Astrocyte of the cerebellum (primary cell): ENCODE measurements around the gene RCOR1.

Experiments used
- DNase-seq: peaks from one replicate; pipeline ENCODE4 v3.0.0-alpha.2; 2011; ENCODE audit warnings: low read depth
- H3K4me3 ChIP-seq: 2 replicates; pipeline ENCODE4 v1.5.1; 2011; ENCODE audit warnings: mild to moderate bottlenecking, low read depth, low read length, moderate library complexity
- CTCF ChIP-seq: IDR thresholded peaks from 2 replicates; pipeline ENCODE4 v1.5.1; 2012; ENCODE audit warnings: low read length, low read depth, moderate library complexity, mild to moderate bottlenecking; ENCODE audit errors: missing control alignments
- in situ Hi-C: cut with HindIII; loops from 2 replicates; pipeline ENCODE4 v1.10.0; 2017; ENCODE audit warnings: low sequenced_read_pairs

Gene RCOR1

GRCh38 chr14:102560458-102561261 lies 31.8 kb upstream of the RCOR1 start:
- H3K4me3 ChIP-seq = no peak overlapping the region
- TF ChIP-seq CTCF = no peak
- in situ Hi-C loops = no loop called here
- no peak for DNase-seq

- DNase-seq = no peak
- TF ChIP-seq CTCF = no peak
- H3K4me3 ChIP-seq = no peak overlapping the region
- in situ Hi-C loops = no loop called here
These were observed 27.0 kb upstream of the RCOR1 start for GRCh38 chr14:102565331-102565887.

GRCh38 chr14:102565959-102566358 lies 26.5 kb upstream of the RCOR1 start:
- TF ChIP-seq CTCF = no peak
- H3K4me3 ChIP-seq = no peak overlapping the region
- no peak for DNase-seq
- in situ Hi-C loops = no loop called here

GRCh38 chr14:102568115-102568614 lies 24.3 kb upstream of the RCOR1 start:
- in situ Hi-C loops = no loop called here
- no peak for DNase-seq
- TF ChIP-seq CTCF = no peak
- no peak overlapping the region for H3K4me3 ChIP-seq

GRCh38 chr14:102570334-102570995 lies 22.0 kb upstream of the RCOR1 start:
- TF ChIP-seq CTCF = no peak
- DNase-seq = no peak
- H3K4me3 ChIP-seq = no peak overlapping the region
- in situ Hi-C loops = no loop called here

- in situ Hi-C loops = no loop called here
- no peak for DNase-seq
- H3K4me3 ChIP-seq = no peak overlapping the region
- TF ChIP-seq CTCF = no peak
These were observed 21.4 kb upstream of the RCOR1 start for GRCh38 chr14:102571043-102571442.
